Activated T-cell treated with anti-CD3 and anti-CD28 coated beads for 1 hour (primary cell): ENCODE measurements around the gene DLG2.

Experiments
- DNase-seq: peaks from one replicate; pipeline ENCODE4 v3.0.0-alpha.2; 2020; ENCODE audit warnings: low read depth

The DLG2 gene

GRCh38 chr11:85558411-85558810 is 68.7 kb downstream of the DLG2 start:
- DNase-seq, result no peak

- no peak for DNase-seq
Measured at GRCh38 chr11:85551881-85552280, 75.3 kb downstream of the DLG2 start.

DNA sequence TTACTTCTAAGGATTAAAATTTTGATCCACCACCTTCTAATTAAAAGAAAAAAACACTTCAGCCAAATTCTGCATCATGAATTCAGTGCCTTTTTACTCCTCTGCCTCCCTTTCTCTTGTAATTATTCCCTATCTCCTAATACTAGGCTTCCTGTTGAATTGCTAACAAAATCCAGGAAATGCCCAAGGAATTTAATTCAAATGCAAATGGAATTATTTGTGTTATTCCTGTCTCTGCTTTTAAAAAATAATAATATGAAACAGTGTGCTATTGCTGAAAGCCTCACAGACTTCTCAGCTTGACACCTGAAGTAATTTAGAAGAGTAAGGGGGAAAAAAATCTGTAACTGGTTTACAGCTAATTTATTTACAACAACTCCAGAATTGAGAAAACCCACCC is 85.5 kb downstream of the DLG2 start:
- no peak for DNase-seq

DNA sequence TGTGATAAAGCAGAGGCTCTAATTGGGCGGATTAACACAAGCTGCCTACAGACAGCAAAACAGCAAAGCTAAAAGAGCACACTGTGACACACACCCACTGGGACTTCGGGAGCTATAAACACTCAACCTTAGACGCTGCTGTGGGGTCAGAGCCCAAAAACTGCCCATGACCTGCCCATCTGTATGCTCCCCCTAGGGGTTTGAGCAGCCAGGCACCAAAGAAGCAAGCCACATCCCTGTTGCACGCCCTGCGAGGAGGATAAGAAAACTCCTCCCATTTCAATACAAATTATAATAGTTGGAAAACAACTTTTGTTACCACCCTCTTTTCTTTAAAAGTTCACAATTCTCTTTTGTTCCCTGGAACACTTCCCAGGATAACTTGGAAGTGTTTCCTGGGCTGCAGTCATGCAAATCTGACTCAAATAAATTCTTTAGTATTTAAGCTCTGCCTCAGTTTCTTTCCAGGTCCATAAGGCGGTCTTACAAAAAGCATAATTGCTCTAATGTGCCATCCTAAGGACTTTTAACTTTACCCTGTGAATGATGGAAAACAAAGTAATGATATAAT is 86.4 kb downstream of the DLG2 start:
- no peak for DNase-seq

DNA sequence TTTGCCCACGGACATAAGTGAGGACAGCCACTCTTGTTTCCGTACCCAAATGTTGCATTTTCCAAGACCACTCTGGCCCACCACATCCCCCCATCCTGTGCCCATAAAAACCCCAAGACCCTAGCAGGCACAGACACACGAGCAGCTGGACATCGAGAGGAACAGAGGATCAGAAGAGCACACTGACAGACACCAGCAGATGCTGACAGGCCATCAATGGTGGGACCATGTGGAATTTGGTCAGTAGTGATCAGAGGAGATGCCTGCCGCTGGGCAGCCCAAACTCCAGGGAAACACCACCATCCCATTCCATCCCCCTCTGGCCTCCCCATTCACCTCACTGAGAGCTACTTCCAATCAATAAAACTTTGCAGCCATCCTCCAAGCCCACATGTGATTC is 87.0 kb downstream of the DLG2 start:
- DNase-seq, result no peak

DNA sequence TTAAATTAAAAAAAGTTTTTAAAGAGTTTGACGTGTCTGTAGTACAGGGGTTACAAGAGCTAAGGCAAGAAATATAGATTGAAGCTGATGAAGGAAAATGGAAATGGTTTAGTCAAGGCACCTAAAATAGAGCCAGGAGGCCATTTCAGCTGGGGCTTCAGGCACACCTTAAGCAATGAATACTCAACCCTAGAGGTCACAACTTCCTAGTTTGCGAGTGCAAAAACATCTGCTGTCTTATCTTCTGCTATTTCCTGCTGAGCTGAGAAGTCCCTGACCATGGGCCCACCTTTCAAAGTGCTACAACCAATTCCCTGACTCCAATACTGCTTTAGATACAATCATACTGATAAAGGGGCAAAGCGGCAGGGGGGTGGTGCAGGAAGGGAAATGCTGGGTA is 87.4 kb downstream of the DLG2 start:
- no peak for DNase-seq

DNA sequence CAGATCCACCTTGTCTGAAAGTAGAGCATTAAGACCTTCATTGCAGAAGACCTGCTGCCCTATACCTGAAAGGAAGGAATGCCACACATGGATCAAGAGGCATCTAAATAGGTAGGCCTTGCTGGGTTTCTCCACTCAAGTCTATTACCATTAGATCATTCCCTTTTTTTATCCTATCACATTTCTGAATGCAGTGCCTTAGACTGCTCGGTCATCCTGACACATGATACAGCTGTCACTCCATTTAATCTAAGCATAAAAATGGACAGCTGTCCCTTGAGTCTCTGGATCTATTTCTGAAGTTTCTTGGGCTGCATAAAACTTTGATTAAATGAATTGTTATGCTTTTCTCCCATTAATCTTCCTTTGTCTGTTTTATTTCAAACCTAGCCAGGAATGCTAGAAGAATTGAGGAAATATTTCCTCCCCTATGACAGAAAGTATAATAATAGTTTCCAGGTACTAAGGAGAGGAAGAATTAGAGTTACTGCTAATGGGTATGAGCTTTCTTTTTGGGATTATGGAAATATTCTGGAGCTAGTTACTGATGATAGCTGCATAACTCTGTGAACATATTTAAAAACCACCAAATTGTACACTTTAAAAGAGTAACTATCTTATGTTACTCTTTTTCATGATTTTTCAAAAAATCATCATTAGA is 88.0 kb downstream of the DLG2 start:
- no peak for DNase-seq

GRCh38 chr11:85536438-85536837 is 90.7 kb downstream of the DLG2 start:
- DNase-seq, result no peak

DNA sequence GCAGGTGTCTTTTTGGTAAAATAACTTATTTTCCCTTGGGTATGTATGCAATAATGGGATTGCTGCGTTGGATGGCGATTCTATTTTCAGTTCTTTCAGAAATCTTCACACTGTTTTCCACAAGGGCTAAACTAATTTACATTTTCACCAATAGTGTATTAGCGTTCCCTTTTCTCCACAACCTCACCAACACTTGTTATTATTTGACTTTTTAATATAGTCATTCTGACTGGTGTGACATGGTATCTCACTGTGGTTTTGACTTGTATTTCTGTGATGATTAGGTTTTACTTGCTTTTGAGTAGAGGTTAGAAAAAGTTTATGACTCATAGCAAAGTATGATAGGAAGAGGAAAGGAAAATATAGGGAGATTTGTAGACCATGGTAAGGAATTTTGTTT is 92.3 kb downstream of the DLG2 start:
- no peak for DNase-seq

DNA sequence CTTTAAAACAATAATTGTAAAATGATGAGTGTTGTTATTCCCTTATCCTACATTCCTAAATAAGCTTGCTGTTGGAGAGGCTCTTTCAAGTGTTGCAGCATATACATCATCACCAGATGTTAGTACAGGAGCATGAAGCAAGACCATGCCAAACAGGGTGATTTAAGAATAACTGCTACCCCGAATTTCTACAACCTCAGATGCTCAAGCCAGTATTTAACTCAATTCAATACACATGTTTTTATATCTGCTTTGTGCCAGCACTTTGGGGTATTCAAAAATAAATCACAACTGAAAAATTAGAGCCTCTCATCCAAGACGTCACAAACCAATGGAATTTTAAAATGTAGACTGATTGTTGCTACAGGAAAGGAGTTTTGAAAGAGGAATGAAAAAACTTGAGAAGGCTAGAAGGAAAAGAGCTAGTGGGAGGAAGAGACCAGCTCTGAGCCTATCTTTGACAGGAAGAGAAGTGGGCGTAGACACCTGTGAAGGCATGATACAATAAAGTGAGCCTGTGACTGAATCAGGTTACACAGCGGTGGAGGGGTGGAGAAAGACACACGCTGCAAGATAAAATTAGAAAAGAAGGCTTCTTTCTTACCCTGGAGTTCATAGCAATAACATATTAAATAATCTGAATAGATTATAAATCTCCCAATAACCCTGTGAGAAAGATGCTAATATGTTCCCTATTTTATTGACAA is 95.8 kb downstream of the DLG2 start:
- no peak for DNase-seq

GRCh38 chr11:85530634-85531033 is 96.5 kb downstream of the DLG2 start:
- no peak for DNase-seq

- DNase-seq, result no peak
Measured at GRCh38 chr11:85526564-85526963, 100.6 kb downstream of the DLG2 start.

DNA sequence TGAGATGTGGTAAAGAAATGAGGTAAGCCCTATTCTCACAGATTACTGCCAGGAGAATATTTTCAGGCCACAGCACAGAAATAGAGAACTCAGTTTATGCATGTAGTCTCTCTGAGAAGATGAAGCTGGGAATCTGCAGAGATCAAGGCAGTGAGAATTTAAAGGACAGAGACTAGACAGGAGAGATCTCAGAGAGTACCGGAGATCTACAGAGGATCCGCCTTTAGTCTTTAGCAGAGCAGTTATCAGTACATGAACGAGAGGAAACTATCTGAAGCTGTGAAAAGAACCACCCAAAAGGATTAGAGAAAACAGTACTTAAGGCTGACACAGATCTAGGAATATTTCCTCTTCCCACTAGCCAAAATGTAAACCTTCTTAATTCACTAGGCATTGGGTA is 101.5 kb downstream of the DLG2 start:
- DNase-seq, result no peak

GRCh38 chr11:85517272-85517671 is 109.9 kb downstream of the DLG2 start:
- no peak for DNase-seq

DNA sequence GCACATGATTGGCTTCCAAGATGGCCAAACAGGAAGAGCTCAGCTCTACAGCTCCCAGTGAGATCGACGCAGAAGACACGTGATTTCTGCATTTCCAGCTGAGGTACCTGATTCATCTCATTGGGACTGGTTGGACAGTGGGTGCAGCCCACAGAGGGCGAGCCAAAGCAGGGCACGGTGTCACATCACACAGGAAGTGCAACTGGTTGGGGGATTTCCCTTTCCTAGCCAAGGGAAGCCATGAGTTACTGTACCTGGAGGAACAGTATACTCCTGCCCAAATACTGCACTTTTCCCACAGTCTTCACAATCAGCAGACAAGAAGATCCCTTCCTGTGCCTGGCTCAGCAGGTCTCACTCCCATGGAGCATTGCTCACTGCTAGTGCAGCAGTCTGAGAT is 131.2 kb downstream of the DLG2 start:
- DNase-seq, result no peak

- no peak for DNase-seq
Measured at GRCh38 chr11:85494396-85494795, 132.7 kb downstream of the DLG2 start.

DNA sequence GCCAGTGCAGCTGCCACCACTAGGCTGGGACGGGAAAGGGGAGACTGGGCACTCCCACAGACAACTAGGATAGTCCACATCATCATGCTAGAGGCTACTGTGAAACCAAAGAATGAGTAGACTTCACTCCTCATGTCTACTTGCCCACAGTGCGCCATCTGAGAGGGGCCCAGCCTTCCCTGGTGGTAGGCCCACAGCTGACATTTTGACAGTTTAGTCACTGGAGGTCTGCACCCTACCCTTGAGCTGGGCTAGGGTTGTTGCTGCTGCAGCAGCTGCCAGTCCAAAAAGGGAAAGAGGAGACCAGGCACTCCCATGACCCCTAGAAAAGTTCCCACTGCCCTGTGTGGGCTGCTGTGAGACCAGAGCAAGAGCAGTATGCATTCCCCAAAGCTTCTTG is 141.2 kb downstream of the DLG2 start:
- DNase-seq, result no peak

GRCh38 chr11:85483861-85484260 is 143.3 kb downstream of the DLG2 start:
- DNase-seq, result no peak

GRCh38 chr11:85481862-85482261 is 145.3 kb downstream of the DLG2 start:
- no peak for DNase-seq

GRCh38 chr11:85475660-85476517 is 151.3 kb downstream of the DLG2 start:
- no peak for DNase-seq

DNA sequence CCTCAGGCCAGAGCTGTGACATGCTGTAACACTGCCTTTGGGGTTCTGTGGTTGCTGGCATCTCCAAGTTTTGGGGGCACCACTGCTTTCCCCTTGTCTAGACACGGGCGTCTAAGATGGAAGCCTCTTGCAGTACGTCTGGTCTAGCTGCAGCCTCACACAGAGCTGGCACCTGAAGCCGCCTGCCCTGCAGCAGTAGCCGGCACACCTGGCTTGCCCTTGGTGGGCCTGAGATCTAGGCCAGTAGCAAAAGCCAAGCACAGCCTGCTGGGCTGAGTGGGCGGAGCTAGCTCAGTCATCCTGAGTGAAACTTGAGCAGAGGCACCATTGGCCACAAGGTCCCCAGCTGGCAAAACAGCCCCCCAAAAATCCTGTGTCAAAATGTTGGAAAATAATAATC is 154.2 kb downstream of the DLG2 start:
- DNase-seq, result no peak

DNA sequence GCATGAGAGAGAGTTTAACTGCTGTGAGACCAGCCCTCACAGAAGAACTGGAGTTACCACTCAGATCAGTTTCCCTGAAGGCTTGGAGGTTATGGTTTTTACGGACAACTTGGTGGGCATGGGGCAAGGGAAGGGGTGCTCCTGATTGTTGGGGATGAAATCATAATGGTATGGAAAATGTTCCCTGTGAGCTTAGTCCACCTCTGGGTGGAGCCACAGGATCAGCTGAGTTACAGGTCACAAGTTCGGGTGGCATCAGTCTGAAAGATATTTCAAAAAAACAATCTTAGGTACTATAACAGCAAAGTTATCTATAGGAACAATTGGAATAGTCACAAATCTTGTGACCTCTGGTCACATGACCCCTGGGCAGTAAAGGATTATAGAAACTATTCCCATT is 162.9 kb downstream of the DLG2 start:
- no peak for DNase-seq

DNA sequence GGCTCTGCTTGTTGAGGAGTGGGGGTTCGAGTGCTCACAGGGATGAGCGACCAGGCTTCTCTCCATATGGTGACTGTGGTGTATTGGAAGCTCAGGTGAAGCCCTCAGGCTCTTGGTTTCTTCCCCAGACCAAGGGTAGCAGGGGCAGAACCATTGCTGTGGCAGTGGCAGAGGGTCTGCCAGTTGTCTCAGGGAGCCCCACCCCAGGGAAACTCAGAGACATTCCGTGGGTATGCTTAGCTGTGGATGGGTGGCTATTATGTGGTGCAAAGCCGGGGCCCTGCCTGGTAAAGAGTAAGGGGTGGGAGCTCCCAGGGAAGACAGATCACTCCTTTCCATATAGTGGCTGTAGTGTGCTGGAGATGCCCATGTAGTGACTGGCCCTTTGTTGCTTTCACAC is 167.8 kb downstream of the DLG2 start:
- DNase-seq, result no peak
